ENCODE data around the gene MAN1A2. TPM values are rescaled to one million over a fixed set of nuclear protein-coding genes. Genes with fewer than 3 reads are reported as not detected.
"Not testable (repeated sequence)": the region's sequence is repeated elsewhere in the genome, so short reads cannot be mapped to it uniquely, and the experiment has no call there.

Gene MAN1A2
- total RNA-seq, 1 donor from 2014 or later: 23.1 TPM

- no peak overlapping the region for H3K4me3 ChIP-seq (ENCODE audit: low read depth, low read length)
- no peak for DNase-seq (ENCODE audit: low read depth)
- no peak for TF ChIP-seq CTCF (conservative IDR thresholded peaks at IDR 0.05; ENCODE audit: low read depth, low read length)
Observed at GRCh38 chr1:117346206-117346928, 20.9 kb upstream of the MAN1A2 start.

GRCh38 chr1:117347907-117348306 lies 19.3 kb upstream of the MAN1A2 start:
- no peak for DNase-seq (ENCODE audit: low read depth)
- TF ChIP-seq CTCF (conservative IDR thresholded peaks at IDR 0.05; ENCODE audit: low read depth, low read length): no peak
- H3K4me3 ChIP-seq (ENCODE audit: low read depth, low read length): no peak overlapping the region

GRCh38 chr1:117352695-117353094 lies 14.6 kb upstream of the MAN1A2 start:
- not testable (repeated sequence) for H3K4me3 ChIP-seq (ENCODE audit: low read depth, low read length)

GRCh38 chr1:117357833-117358603 lies 9.2 kb upstream of the MAN1A2 start:
- H3K4me3 ChIP-seq (ENCODE audit: low read depth, low read length); DNase-seq (ENCODE audit: low read depth): not testable (repeated sequence)

More at GRCh38 chr1:117352695-117353094, 14.6 kb upstream of the MAN1A2 start:
- DNase-seq (ENCODE audit: low read depth): not testable (repeated sequence)

- not testable (repeated sequence) for DNase-seq (ENCODE audit: low read depth); H3K4me3 ChIP-seq (ENCODE audit: low read depth, low read length)
Observed at GRCh38 chr1:117358604-117358887, 8.7 kb upstream of the MAN1A2 start.

GRCh38 chr1:117359561-117360289 lies 7.5 kb upstream of the MAN1A2 start:
- TF ChIP-seq CTCF (conservative IDR thresholded peaks at IDR 0.05; ENCODE audit: low read depth, low read length): no peak

GRCh38 chr1:117362986-117363385 lies 4.3 kb upstream of the MAN1A2 start:
- no peak for TF ChIP-seq CTCF (conservative IDR thresholded peaks at IDR 0.05; ENCODE audit: low read depth, low read length)
- no peak for DNase-seq (ENCODE audit: low read depth)
- H3K4me3 ChIP-seq (ENCODE audit: low read depth, low read length): no peak overlapping the region

More at GRCh38 chr1:117359561-117360289, 7.5 kb upstream of the MAN1A2 start:
- DNase-seq (ENCODE audit: low read depth): no peak
- no peak overlapping the region for H3K4me3 ChIP-seq (ENCODE audit: low read depth, low read length)

GRCh38 chr1:117363571-117364048 lies 3.6 kb upstream of the MAN1A2 start:
- H3K4me3 ChIP-seq (ENCODE audit: low read depth, low read length): no peak overlapping the region
- no peak for TF ChIP-seq CTCF (conservative IDR thresholded peaks at IDR 0.05; ENCODE audit: low read depth, low read length)
- DNase-seq (ENCODE audit: low read depth): no peak
